Activated naive CD4-positive, alpha-beta T cell treated with anti-CD3 and anti-CD28 coated beads for 36 hours (primary cell): Measurements from ENCODE around the gene OR2C1. TPM values are rescaled to one million over a fixed set of nuclear protein-coding genes. Genes with fewer than 3 reads are reported as not detected.

Experiments used
- CTCF ChIA-PET: fragments of 350-600 bp; sonication (Branson Sonifier 250); formaldehyde crosslinking; loops from one replicate; lab custom pipeline; 2021; ENCODE audit warnings: antibody characterized with exemption; lab: Charles Lee
- DNase-seq: peaks from one replicate; pipeline ENCODE4 v3.0.0-alpha.2; 2020
- H3K27ac Mint-ChIP-seq: one replicate; pipeline ENCODE4 v1.8.0; 2021; ENCODE audit warnings: mild to moderate bottlenecking, mixed read lengths
- H3K27me3 Mint-ChIP-seq: one replicate; pipeline ENCODE4 v1.8.0; 2021; ENCODE audit warnings: low read depth, mixed read lengths
- H3K36me3 Mint-ChIP-seq: one replicate; pipeline ENCODE4 v1.8.0; 2021; ENCODE audit warnings: low read depth, mixed read lengths
- H3K4me1 Mint-ChIP-seq: one replicate; pipeline ENCODE4 v1.8.0; 2021; ENCODE audit warnings: low read depth, mixed read lengths
- H3K4me3 Mint-ChIP-seq: one replicate; pipeline ENCODE4 v1.8.0; 2021; ENCODE audit warnings: mild to moderate bottlenecking, moderate library complexity, mixed read lengths
- H3K9me3 Mint-ChIP-seq: one replicate; pipeline ENCODE4 v1.8.0; 2021; ENCODE audit warnings: mixed read lengths
- intact Hi-C: fragments of 100-400 bp; cut with micrococcal nuclease; formaldehyde crosslinking; loops from one replicate; pipeline ENCODE4 v1.15.1; 2023
- total RNA-seq, 2 experiments: library from RNA; stranded (reverse); gene quantifications; one replicate each; pipeline ENCODE4 v1.2.3, GENCODE V29; 2021

OR2C1 gene
- total RNA-seq = not detected

DNA sequence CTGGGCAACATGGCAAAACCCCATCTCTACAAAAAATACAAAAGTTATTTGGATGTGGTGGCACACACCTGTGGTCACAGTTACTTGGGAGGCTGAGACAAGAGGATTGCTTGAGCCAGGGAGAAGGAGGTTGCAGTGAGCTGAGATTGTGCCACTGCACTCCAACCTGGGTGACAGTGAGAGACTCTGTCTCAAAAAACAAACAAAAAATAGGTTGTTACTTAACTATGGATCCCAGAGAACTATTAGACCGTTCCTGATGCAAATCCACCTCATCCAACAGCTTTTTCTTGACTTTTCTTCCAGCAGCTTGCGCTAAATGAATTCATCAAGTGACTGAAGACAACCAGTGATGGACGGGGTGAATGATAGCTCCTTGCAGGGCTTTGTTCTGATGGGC is at the start of gene OR2C1:
TSS of gene OR2C1 (plus strand) at position 301 of the 400 bp plus-strand sequence. CDS start at position 353, 52 bp downstream.
- CTCF ChIA-PET = interaction anchor here (1.1 kb wide), 1 partner anchor 10 kb away, joined by 3 read pairs; no protein-coding TSS in a partner anchor
- DNase-seq = no peak
- Mint-ChIP-seq H3K27ac (no peak within 1 kb of the TSS), H3K4me3 (no peak within 1 kb of the TSS), H3K36me3 (no peaks in the 10 kb centered on the region), H3K9me3 (no peaks in the 10 kb centered on the region), H3K27me3 (no peaks in the 10 kb centered on the region), H3K4me1 (no peaks in the 10 kb centered on the region)
- intact Hi-C loops = no loop called here

DNA sequence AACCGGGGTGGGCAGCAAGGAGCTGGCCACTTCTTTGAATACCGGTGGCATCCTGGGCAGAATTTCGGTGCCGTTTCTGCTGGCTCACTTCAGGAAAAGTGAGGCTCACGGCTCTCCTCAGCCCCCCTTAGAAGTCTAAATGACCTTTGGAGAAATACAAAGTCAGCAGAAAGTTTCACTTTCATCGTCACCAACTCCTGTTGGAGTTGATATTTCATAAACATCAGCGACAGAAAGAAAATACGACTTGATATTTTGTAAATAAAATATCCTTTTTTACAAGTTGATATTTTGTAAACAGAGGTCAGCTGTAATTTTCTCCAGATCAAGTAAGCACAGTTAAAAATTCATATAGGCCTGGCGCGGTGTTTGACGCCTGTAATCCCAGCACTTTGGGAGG is 49.6 kb upstream of the OR2C1 start:
- Mint-ChIP-seq H3K36me3 (peaks cover 76% of the 10 kb centered on the region), H3K27ac (peak overlapping the region; percentile 63), H3K9me3 (peaks cover 44% of the 10 kb centered on the region), H3K4me3 (peak overlapping the region; percentile 79), H3K4me1 (peaks cover 21% of the 10 kb centered on the region), H3K27me3 (no peaks in the 10 kb centered on the region)
- intact Hi-C loops = loop anchor here (5.0 kb wide), 2 partner anchors 124 to 126 kb away; no protein-coding TSS in a partner anchor
- no peak for DNase-seq
- CTCF ChIA-PET = no interaction called here

DNA sequence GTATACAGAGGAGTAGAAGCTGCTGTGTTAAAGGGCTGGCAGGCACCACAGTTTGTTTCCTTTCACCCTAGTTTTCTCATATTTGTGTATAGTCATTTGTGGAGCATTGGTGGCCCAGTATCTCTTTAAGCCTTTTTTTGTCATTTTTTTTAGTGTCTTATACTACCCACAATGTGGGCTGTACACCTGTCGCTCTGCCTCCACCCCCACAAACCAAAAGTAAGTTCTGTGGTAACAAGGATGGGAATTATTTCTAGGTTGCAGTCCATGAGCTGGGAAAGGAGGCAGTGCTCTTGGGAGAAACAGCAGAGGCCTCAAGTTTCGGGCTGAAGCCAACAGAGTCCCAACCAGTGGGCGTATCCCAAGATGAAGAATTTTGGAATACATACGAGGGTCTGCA is 44.2 kb upstream of the OR2C1 start:
- no peaks in the 10 kb centered on the region for H3K27me3 Mint-ChIP-seq
- no peak overlapping the region for H3K4me3 Mint-ChIP-seq
- H3K9me3 Mint-ChIP-seq = peaks cover 70% of the 10 kb centered on the region
- DNase-seq = no peak
- no peak overlapping the region for H3K27ac Mint-ChIP-seq
- CTCF ChIA-PET = no interaction called here
- H3K4me1 Mint-ChIP-seq = peaks cover 5% of the 10 kb centered on the region
- intact Hi-C loops = no loop called here
- H3K36me3 Mint-ChIP-seq = peaks cover 99% of the 10 kb centered on the region

DNA sequence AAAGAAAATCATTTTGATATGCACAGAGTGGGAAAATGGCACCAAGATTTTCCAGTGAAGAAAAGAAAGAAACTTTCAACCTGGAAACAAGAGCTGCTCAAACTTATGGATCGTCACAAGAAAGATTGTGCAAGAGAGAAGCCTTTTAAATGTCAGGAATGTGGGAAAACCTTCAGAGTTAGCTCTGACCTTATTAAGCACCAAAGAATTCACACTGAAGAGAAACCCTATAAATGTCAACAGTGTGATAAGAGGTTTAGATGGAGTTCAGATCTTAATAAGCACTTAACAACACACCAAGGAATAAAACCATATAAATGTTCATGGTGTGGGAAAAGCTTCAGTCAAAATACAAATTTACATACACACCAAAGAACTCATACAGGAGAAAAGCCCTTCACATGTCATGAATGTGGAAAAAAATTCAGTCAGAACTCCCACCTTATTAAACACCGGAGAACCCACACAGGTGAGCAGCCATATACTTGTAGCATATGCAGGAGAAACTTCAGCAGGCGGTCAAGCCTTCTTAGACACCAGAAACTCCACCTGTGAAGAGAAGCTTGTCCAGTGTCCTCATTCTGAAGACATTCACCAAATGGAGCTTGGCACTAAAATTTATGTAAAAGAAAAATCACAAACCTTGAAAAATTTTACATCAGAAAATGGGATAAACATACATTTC is 38.2 kb upstream of the OR2C1 start:
- DNase-seq = no peak
- H3K9me3 Mint-ChIP-seq = peaks cover 85% of the 10 kb centered on the region
- no peak overlapping the region for H3K4me3 Mint-ChIP-seq
- no peak overlapping the region for H3K27ac Mint-ChIP-seq
- H3K4me1 Mint-ChIP-seq = no peaks in the 10 kb centered on the region
- no peaks in the 10 kb centered on the region for H3K27me3 Mint-ChIP-seq
- CTCF ChIA-PET = no interaction called here
- peaks cover 72% of the 10 kb centered on the region for H3K36me3 Mint-ChIP-seq
- intact Hi-C loops = no loop called here

- Mint-ChIP-seq H3K27ac (no peak overlapping the region), H3K9me3 (peaks cover 55% of the 10 kb centered on the region), H3K4me1 (no peaks in the 10 kb centered on the region), H3K4me3 (no peak overlapping the region), H3K27me3 (no peaks in the 10 kb centered on the region), H3K36me3 (peaks cover 29% of the 10 kb centered on the region)
- intact Hi-C loops = no loop called here
- DNase-seq = no peak
- CTCF ChIA-PET = interaction anchor here (0.7 kb wide), 1 partner anchor 88 kb away, joined by 5 read pairs; no protein-coding TSS in a partner anchor
Observed at GRCh38 chr16:3321816-3322215, 33.9 kb upstream of the OR2C1 start.

DNA sequence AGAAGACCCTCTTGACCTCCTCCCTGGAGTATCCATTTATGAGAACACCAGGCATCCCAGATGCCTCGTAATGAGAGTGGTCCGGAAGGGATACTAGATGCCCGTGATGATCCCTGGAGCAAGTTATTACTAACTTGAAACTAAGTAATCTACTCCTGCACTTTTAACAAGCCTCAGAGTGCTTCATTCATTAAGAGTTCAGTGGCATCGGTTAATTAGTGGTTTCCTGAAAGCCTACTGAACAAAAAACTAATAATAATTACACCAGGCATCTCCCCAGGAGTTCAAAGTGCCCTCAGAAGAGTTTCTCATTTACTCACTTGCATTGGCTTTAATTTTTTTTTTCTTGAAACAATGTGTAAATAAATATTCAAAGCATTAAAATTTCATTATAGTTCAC is 28.2 kb upstream of the OR2C1 start:
- no peak overlapping the region for H3K4me3 Mint-ChIP-seq
- H3K27me3 Mint-ChIP-seq = no peaks in the 10 kb centered on the region
- DNase-seq = no peak
- H3K9me3 Mint-ChIP-seq = peaks cover 20% of the 10 kb centered on the region
- CTCF ChIA-PET = no interaction called here
- H3K4me1 Mint-ChIP-seq = no peaks in the 10 kb centered on the region
- intact Hi-C loops = no loop called here
- no peak overlapping the region for H3K27ac Mint-ChIP-seq
- H3K36me3 Mint-ChIP-seq = peaks cover 1% of the 10 kb centered on the region

DNA sequence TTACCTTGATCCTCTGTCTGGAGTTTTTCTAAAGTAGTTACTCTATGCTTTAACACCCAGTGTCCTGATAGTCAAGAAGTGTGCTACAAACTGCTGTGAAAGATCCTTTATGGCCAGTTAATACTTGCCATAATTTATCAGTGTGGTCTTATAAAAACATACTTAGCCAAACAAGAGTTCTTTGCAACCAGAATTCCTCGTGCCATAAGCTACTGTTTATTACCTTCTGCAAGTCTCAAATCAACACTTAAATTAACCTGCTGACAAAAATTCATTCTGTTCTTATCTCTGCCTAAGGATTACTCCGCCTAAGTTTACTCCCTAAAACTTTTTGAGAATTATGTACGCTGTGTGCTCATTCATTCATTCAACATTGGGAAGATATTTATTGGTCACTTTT is 27.6 kb upstream of the OR2C1 start:
- no peak for DNase-seq
- H3K4me1 Mint-ChIP-seq = no peaks in the 10 kb centered on the region
- H3K4me3 Mint-ChIP-seq = no peak overlapping the region
- H3K27me3 Mint-ChIP-seq = no peaks in the 10 kb centered on the region
- CTCF ChIA-PET = interaction anchor here (0.6 kb wide), 1 partner anchor 868 kb away, joined by 3 read pairs; no protein-coding TSS in a partner anchor
- H3K27ac Mint-ChIP-seq = no peak overlapping the region
- peaks cover 1% of the 10 kb centered on the region for H3K36me3 Mint-ChIP-seq
- intact Hi-C loops = no loop called here
- peaks cover 23% of the 10 kb centered on the region for H3K9me3 Mint-ChIP-seq

- CTCF ChIA-PET = interaction anchor here (0.6 kb wide), 1 partner anchor 868 kb away, joined by 3 read pairs; no protein-coding TSS in a partner anchor
- Mint-ChIP-seq H3K4me1 (no peaks in the 10 kb centered on the region), H3K4me3 (no peak overlapping the region), H3K27ac (no peak overlapping the region), H3K36me3 (peaks cover 1% of the 10 kb centered on the region), H3K9me3 (peaks cover 23% of the 10 kb centered on the region), H3K27me3 (no peaks in the 10 kb centered on the region)
- DNase-seq = no peak
- intact Hi-C loops = no loop called here
Observed at GRCh38 chr16:3328643-3329042, 27.0 kb upstream of the OR2C1 start.

GRCh38 chr16:3346041-3346440 is 9.6 kb upstream of the OR2C1 start:
- H3K36me3 Mint-ChIP-seq = no peaks in the 10 kb centered on the region
- no peak overlapping the region for H3K27ac Mint-ChIP-seq
- H3K4me1 Mint-ChIP-seq = no peaks in the 10 kb centered on the region
- intact Hi-C loops = no loop called here
- H3K9me3 Mint-ChIP-seq = peaks cover 2% of the 10 kb centered on the region
- no peaks in the 10 kb centered on the region for H3K27me3 Mint-ChIP-seq
- CTCF ChIA-PET = no interaction called here
- no peak for DNase-seq
- H3K4me3 Mint-ChIP-seq = no peak overlapping the region

- peaks cover 2% of the 10 kb centered on the region for H3K9me3 Mint-ChIP-seq
- no peaks in the 10 kb centered on the region for H3K36me3 Mint-ChIP-seq
- no peaks in the 10 kb centered on the region for H3K27me3 Mint-ChIP-seq
- H3K4me1 Mint-ChIP-seq = no peaks in the 10 kb centered on the region
- CTCF ChIA-PET = no interaction called here
- intact Hi-C loops = no loop called here
- no peak overlapping the region for H3K27ac Mint-ChIP-seq
- no peak for DNase-seq
- H3K4me3 Mint-ChIP-seq = no peak overlapping the region
Observed at GRCh38 chr16:3347586-3347985, 8.1 kb upstream of the OR2C1 start.

- intact Hi-C loops = no loop called here
- peaks cover 2% of the 10 kb centered on the region for H3K9me3 Mint-ChIP-seq
- no peak overlapping the region for H3K4me3 Mint-ChIP-seq
- no peak for DNase-seq
- no peak overlapping the region for H3K27ac Mint-ChIP-seq
- H3K36me3 Mint-ChIP-seq = no peaks in the 10 kb centered on the region
- CTCF ChIA-PET = no interaction called here
- no peaks in the 10 kb centered on the region for H3K4me1 Mint-ChIP-seq
- no peaks in the 10 kb centered on the region for H3K27me3 Mint-ChIP-seq
Observed at GRCh38 chr16:3348547-3349167, 7.0 kb upstream of the OR2C1 start.

GRCh38 chr16:3349175-3349574 is 6.5 kb upstream of the OR2C1 start:
- H3K4me1 Mint-ChIP-seq = no peaks in the 10 kb centered on the region
- no peak overlapping the region for H3K27ac Mint-ChIP-seq
- H3K27me3 Mint-ChIP-seq = no peaks in the 10 kb centered on the region
- CTCF ChIA-PET = no interaction called here
- intact Hi-C loops = no loop called here
- H3K9me3 Mint-ChIP-seq = peaks cover 2% of the 10 kb centered on the region
- DNase-seq = no peak
- H3K4me3 Mint-ChIP-seq = no peak overlapping the region
- no peaks in the 10 kb centered on the region for H3K36me3 Mint-ChIP-seq

GRCh38 chr16:3356118-3356517 is 429 bp downstream of the OR2C1 start:
- no peaks in the 10 kb centered on the region for H3K9me3 Mint-ChIP-seq
- intact Hi-C loops = no loop called here
- H3K27ac Mint-ChIP-seq = no peak overlapping the region
- CTCF ChIA-PET = interaction anchor here (1.1 kb wide), 1 partner anchor 9 kb away, joined by 3 read pairs; no protein-coding TSS in a partner anchor
- DNase-seq = no peak
- no peaks in the 10 kb centered on the region for H3K4me1 Mint-ChIP-seq
- no peaks in the 10 kb centered on the region for H3K27me3 Mint-ChIP-seq
- no peak overlapping the region for H3K4me3 Mint-ChIP-seq
- no peaks in the 10 kb centered on the region for H3K36me3 Mint-ChIP-seq
